Hepatocyte (in vitro differentiated cells): ENCODE results near the gene GPRASP3. TPM values are rescaled to one million over a fixed set of nuclear protein-coding genes. Genes with fewer than 3 reads are reported as not detected.

Source experiments
- DNase-seq: peaks from one replicate; pipeline ENCODE4 v3.0.0-alpha.2; 2016; ENCODE audit warnings: low spot score
- H2AFZ ChIP-seq: fragments of 200-600 bp; sonication (generic); 2 replicates; pipeline ENCODE4 v1.6.0; 2016; ENCODE audit warnings: antibody characterized with exemption, mild to moderate bottlenecking
- H3K27ac ChIP-seq: fragments of 200-600 bp; sonication (generic); 2 replicates; pipeline ENCODE4 v1.5.1; 2016; ENCODE audit warnings: mild to moderate bottlenecking
- H3K27me3 ChIP-seq: fragments of 200-600 bp; sonication (generic); 2 replicates; pipeline ENCODE4 v1.6.1; 2016
- H3K36me3 ChIP-seq: fragments of 200-600 bp; sonication (generic); replicated peaks from 2 replicates; pipeline ENCODE4 v1.5.1; 2016; ENCODE audit warnings: low read depth; ENCODE audit not compliant: insufficient read depth
- H3K4me1 ChIP-seq: fragments of 200-600 bp; sonication (generic); 2 replicates; pipeline ENCODE4 v1.5.1; 2016; ENCODE audit warnings: mild to moderate bottlenecking, moderate library complexity; ENCODE audit not compliant: insufficient read depth
- H3K4me2 ChIP-seq: fragments of 200-600 bp; sonication (generic); 2 replicates; pipeline ENCODE4 v1.6.0; 2016
- H3K4me3 ChIP-seq: fragments of 200-600 bp; sonication (generic); 2 replicates; pipeline ENCODE4 v1.5.1; 2016; ENCODE audit warnings: mild to moderate bottlenecking
- H3K79me2 ChIP-seq: fragments of 200-600 bp; sonication (generic); 2 replicates; pipeline ENCODE4 v1.6.0; 2017; ENCODE audit warnings: mild to moderate bottlenecking
- H3K9me2 ChIP-seq: fragments of 200-600 bp; sonication (generic); replicated peaks from 2 replicates; pipeline ENCODE4 v1.6.0; 2017; ENCODE audit warnings: mild to moderate bottlenecking; ENCODE audit not compliant: insufficient read depth
- H3K9me3 ChIP-seq: fragments of 200-600 bp; sonication (generic); 2 replicates; pipeline ENCODE4 v1.5.1; 2016; ENCODE audit warnings: low read depth, mild to moderate bottlenecking
- H4K20me1 ChIP-seq: fragments of 200-600 bp; sonication (generic); 2 replicates; pipeline ENCODE4 v1.6.0; 2016; ENCODE audit warnings: mild to moderate bottlenecking; ENCODE audit not compliant: insufficient read depth, poor library complexity, severe bottlenecking
- CTCF ChIP-seq: fragments of 200-600 bp; sonication (generic); IDR thresholded peaks from 2 replicates; pipeline ENCODE4 v1.5.1; 2016; ENCODE audit warnings: antibody characterized with exemption, mild to moderate bottlenecking; ENCODE audit not compliant: poor library complexity
- EZH2 ChIP-seq: fragments of 200-600 bp; sonication (generic); IDR thresholded peaks from 2 replicates; pipeline ENCODE4 v1.6.1; 2016; ENCODE audit warnings: antibody characterized with exemption, mild to moderate bottlenecking, borderline replicate concordance
- EZH2phosphoT487 ChIP-seq: fragments of 200-600 bp; sonication (generic); IDR thresholded peaks from one replicate; pipeline ENCODE4 v1.6.1; 2018; ENCODE audit warnings: antibody characterized with exemption, mild to moderate bottlenecking, low read depth, moderate library complexity; ENCODE audit not compliant: unreplicated experiment, severe bottlenecking
- WGBS: methylation state at CpG from one replicate; pipeline ENCODE4 v1.1.6; 2016; ENCODE audit warnings: low lambda C conversion rate; ENCODE audit errors: missing lambda C conversion rate; 5-methylcytosine and 5-hydroxymethylcytosine counted together
- polyA plus RNA-seq: library from polyadenylated mRNA; unstranded; fragments of >200 nt; fragmentation: Nextera tagmentation; extraction: Ambion mirVana; gene quantifications from 2 replicates; pipeline ENCODE4 v1.2.1, GENCODE V29; 2016
- total RNA-seq: library from RNA; depleted of rRNA; stranded (reverse); fragments of >200 nt; gene quantifications from 2 replicates; pipeline ENCODE4 v1.2.3, GENCODE V29; 2014

The GPRASP3 gene
- total and polyA plus RNA-seq, 2 experiments from 2014 or later = 1.8 to 7.5 TPM

- TF ChIP-seq EZH2phosphoT487 = no peak
- no peak for TF ChIP-seq EZH2
- TF ChIP-seq CTCF = no peak
- WGBS = 81% methylated on average over 3 of the region's 3 CpGs
- Histone ChIP-seq H3K79me2 (no peaks in the 10 kb centered on the region), H3K27ac (no peak overlapping the region), H3K36me3 (no peaks in the 10 kb centered on the region), H3K4me3 (no peak overlapping the region), H3K9me2 (no peaks in the 10 kb centered on the region), H3K9me3 (no peaks in the 10 kb centered on the region), H4K20me1 (no peaks in the 10 kb centered on the region), H2AFZ (no peak overlapping the region), H3K4me2 (no peak overlapping the region), H3K27me3 (no peaks in the 10 kb centered on the region), H3K4me1 (no peaks in the 10 kb centered on the region)
- DNase-seq = no peak
Measured at GRCh38 chrX:102694749-102695148, 25.8 kb upstream of the GPRASP3 start.

GRCh38 chrX:102696306-102696705, 24.2 kb upstream of the GPRASP3 start:
- Histone ChIP-seq H4K20me1 (no peaks in the 10 kb centered on the region), H3K4me3 (no peak overlapping the region), H3K36me3 (no peaks in the 10 kb centered on the region), H3K4me2 (no peak overlapping the region), H3K27me3 (no peaks in the 10 kb centered on the region), H3K9me3 (no peaks in the 10 kb centered on the region), H3K27ac (no peak overlapping the region), H3K79me2 (no peaks in the 10 kb centered on the region), H2AFZ (no peak overlapping the region), H3K9me2 (no peaks in the 10 kb centered on the region), H3K4me1 (no peaks in the 10 kb centered on the region)
- no peak for TF ChIP-seq CTCF
- no peak for TF ChIP-seq EZH2
- TF ChIP-seq EZH2phosphoT487 = no peak
- DNase-seq = no peak

- Histone ChIP-seq H3K4me3 (no peak overlapping the region), H2AFZ (no peak overlapping the region), H4K20me1 (no peaks in the 10 kb centered on the region), H3K9me2 (no peaks in the 10 kb centered on the region), H3K27ac (no peak overlapping the region), H3K36me3 (no peaks in the 10 kb centered on the region), H3K9me3 (no peaks in the 10 kb centered on the region), H3K79me2 (no peaks in the 10 kb centered on the region), H3K4me1 (no peaks in the 10 kb centered on the region), H3K27me3 (no peaks in the 10 kb centered on the region), H3K4me2 (no peak overlapping the region)
- no peak for DNase-seq
- TF ChIP-seq EZH2phosphoT487 (no peak), EZH2 (no peak), CTCF (no peak)
Measured at GRCh38 chrX:102697494-102697893, 23.0 kb upstream of the GPRASP3 start.

GRCh38 chrX:102708900-102709299, 11.6 kb upstream of the GPRASP3 start:
- Histone ChIP-seq H3K9me3 (no peaks in the 10 kb centered on the region), H2AFZ (no peak overlapping the region), H3K27me3 (no peaks in the 10 kb centered on the region), H3K4me1 (no peaks in the 10 kb centered on the region), H3K4me2 (no peak overlapping the region), H3K79me2 (no peaks in the 10 kb centered on the region), H3K4me3 (no peak overlapping the region), H3K36me3 (no peaks in the 10 kb centered on the region), H4K20me1 (no peaks in the 10 kb centered on the region), H3K9me2 (no peaks in the 10 kb centered on the region), H3K27ac (no peak overlapping the region)
- no peak for DNase-seq
- no peak for TF ChIP-seq EZH2phosphoT487
- WGBS = 69% methylated on average over 2 of the region's 2 CpGs
